Breast epithelium (tissue), 4 donors: ENCODE measurements around the gene TIFAB. TPM values are rescaled to one million over a fixed set of nuclear protein-coding genes. Genes with fewer than 3 reads are reported as not detected.

Source experiments
- DNase-seq, 2 donors: peaks; one replicate each; pipeline ENCODE4 v3.0.0-alpha.2; 2019; ENCODE audit warnings: low spot score in 2 of 2
- H3K27ac ChIP-seq, 2 donors: fragments of 200-600 bp; sonication (generic) in 1 of 2; one replicate each; pipeline ENCODE4 v1.5.1; 2016 to 2019; ENCODE audit warnings: mild to moderate bottlenecking in 1 of 2
- H3K27me3 ChIP-seq, 2 donors: fragments of 200-600 bp; sonication (generic) in 1 of 2; one replicate each; pipeline versions ENCODE4 v1.5.1 to v1.6.0; 2017 to 2019; ENCODE audit warnings: control low read depth in 1 of 2, mild to moderate bottlenecking in 1 of 2
- H3K36me3 ChIP-seq: fragments of 200-600 bp; one replicate; pipeline ENCODE4 v1.5.1; 2019
- H3K4me1 ChIP-seq, 2 donors: fragments of 200-600 bp; sonication (generic); one replicate each; pipeline ENCODE4 v1.5.1; 2016 to 2019; ENCODE audit warnings: control low read depth in 1 of 2
- H3K4me3 ChIP-seq, 3 donors: fragments of 200-600 bp; sonication (generic); 1 replicate in 2 of 3; 2 replicates in 1 of 3; pipeline ENCODE4 v1.5.1; 2016 to 2019; ENCODE audit warnings: mild to moderate bottlenecking in 3 of 3, moderate library complexity in 2 of 3
- H3K9me3 ChIP-seq, 2 donors: fragments of 200-600 bp; sonication (generic) in 1 of 2; one replicate each; pipeline ENCODE4 v1.5.1; 2016 to 2019; ENCODE audit warnings: control low read depth in 1 of 2
- POLR2A ChIP-seq: fragments of 450-650 bp; IDR thresholded peaks from one replicate; pipeline ENCODE4 v1.6.1; 2016; ENCODE audit warnings: antibody characterized with exemption, mild to moderate bottlenecking, moderate library complexity
- POLR2AphosphoS5 ChIP-seq, 3 donors: sonication (generic); formaldehyde crosslinking; IDR thresholded peaks; one replicate each; pipeline ENCODE4 v1.6.1; 2017; ENCODE audit warnings: antibody characterized with exemption in 3 of 3
- intact Hi-C: fragments of 100-400 bp; cut with DNase I; formaldehyde crosslinking; loops from one replicate; pipeline ENCODE4 v1.15.1; 2023; ENCODE audit warnings: low total_unique reads
- total RNA-seq, 3 donors: library from RNA; depleted of rRNA; stranded (reverse); fragments of >200 nt; gene quantifications; one replicate each; pipeline ENCODE4 v1.1.0, GENCODE V29; 2016
- TF ChIP-seq, protein P1 (sequence below), 3 donors: fragments of 450-650 bp; IDR thresholded peaks; one replicate each; pipeline ENCODE4 v1.5.1; 2016 to 2017; ENCODE audit warnings: antibody characterized with exemption in 3 of 3, mild to moderate bottlenecking in 3 of 3, moderate library complexity in 3 of 3

Gene TIFAB
- total RNA-seq, 3 donors from 2014 or later, result not detected

DNA sequence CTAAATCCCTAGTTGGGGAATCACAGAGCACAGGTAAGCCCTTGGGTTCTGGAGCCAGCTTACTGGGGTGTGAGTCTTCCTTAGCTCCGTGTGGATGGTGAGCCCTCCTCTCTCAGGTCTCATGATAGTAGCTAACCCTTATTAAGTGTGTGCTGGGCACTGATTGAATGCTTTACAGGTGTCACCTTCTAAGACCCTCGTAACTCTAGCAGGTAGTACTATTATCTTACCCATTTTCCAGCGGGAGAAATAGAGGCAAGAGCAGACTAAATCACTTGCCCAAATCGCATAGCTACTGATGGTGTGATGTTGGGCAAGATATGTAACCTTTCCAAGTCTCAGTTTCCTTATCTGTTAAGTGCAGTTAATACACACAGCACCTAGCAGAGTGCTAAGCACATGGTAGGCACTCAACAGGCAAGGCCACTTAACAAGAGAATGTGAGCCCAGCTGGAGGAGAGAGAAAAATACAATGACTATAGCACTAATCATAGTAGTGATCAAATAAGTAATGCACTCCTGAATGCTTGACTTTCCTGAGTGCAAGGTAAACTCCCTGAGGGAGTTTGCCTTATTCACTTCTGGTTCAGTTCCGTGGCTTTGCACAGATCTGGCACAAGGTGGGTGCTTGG is 4.7 kb downstream of the TIFAB start, which contains the start of gene DCANP1:
DCANP1 (minus strand) TSS at position 51 of the 632 bp plus-strand sequence. CDS start 240 bp downstream, outside the sequence.
- Histone ChIP-seq H3K4me1 (no peaks in the 10 kb centered on the region), H3K27me3 (no peaks in the 10 kb centered on the region), H3K4me3 (no peak within 1 kb of the TSS), H3K27ac (no peak within 1 kb of the TSS), H3K9me3 (no peaks in the 10 kb centered on the region), H3K36me3 (no peaks in the 10 kb centered on the region)
- TF ChIP-seq POLR2AphosphoS5 (IDR thresholded peaks at IDR 0.05), result no peak
- TF ChIP-seq, protein P1, sequence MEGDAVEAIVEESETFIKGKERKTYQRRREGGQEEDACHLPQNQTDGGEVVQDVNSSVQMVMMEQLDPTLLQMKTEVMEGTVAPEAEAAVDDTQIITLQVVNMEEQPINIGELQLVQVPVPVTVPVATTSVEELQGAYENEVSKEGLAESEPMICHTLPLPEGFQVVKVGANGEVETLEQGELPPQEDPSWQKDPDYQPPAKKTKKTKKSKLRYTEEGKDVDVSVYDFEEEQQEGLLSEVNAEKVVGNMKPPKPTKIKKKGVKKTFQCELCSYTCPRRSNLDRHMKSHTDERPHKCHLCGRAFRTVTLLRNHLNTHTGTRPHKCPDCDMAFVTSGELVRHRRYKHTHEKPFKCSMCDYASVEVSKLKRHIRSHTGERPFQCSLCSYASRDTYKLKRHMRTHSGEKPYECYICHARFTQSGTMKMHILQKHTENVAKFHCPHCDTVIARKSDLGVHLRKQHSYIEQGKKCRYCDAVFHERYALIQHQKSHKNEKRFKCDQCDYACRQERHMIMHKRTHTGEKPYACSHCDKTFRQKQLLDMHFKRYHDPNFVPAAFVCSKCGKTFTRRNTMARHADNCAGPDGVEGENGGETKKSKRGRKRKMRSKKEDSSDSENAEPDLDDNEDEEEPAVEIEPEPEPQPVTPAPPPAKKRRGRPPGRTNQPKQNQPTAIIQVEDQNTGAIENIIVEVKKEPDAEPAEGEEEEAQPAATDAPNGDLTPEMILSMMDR (IDR thresholded peaks at IDR 0.05), result no peak
- no peak for TF ChIP-seq POLR2A
- DNase-seq, result no peak
- intact Hi-C loops, result no loop called here

DNA sequence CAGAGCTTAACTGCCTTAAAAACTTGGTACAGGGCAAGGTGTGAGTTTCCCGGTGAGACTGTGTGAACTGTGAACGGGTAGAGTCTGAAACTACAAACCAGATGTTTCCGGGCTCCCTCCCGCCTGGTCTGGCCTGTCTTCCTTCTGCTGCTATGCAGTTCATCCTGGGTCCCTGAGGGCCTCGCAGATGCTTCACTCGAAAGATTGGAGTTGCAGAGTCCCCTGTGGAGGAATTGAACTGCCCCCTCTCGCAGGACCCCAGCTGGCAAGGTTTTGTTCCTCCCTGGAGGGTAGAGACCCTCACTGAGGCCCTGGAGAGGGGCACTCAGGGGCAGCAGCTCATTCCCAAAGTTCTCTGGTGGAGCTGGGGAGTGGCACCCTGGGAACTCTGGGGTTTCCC is 5.5 kb downstream of the TIFAB start:
- intact Hi-C loops, result no loop called here
- H3K27ac ChIP-seq, result no peak overlapping the region
- H3K27me3 ChIP-seq, result no peaks in the 10 kb centered on the region
- no peaks in the 10 kb centered on the region for H3K4me1 ChIP-seq
- no peak for TF ChIP-seq POLR2AphosphoS5 (IDR thresholded peaks at IDR 0.05)
- no peaks in the 10 kb centered on the region for H3K9me3 ChIP-seq
- DNase-seq, result no peak
- H3K36me3 ChIP-seq, result no peaks in the 10 kb centered on the region
- H3K4me3 ChIP-seq, result no peak overlapping the region

DNA sequence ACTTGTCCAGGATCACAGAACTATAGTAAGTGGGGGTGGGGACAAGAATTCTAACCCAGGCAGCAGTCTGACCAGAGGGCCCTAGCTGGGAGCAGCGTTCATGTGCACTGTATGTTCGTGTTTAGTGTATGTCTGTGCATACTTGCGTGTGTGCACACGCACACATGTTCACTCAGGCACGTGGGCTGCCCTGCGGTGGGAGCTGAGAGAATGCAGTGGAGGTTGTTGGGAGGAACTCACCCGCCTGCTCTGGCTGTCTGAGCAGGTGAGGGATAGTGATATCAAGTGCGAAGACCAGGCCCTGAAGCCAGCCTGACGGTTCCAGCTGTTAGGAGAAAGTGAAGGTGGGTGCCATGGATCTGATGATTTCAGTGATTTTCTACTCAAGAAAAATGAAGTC is 5.9 kb downstream of the TIFAB start:
- DNase-seq, result no peak
- H3K4me1 ChIP-seq, result no peaks in the 10 kb centered on the region
- intact Hi-C loops, result no loop called here
- no peak overlapping the region for H3K4me3 ChIP-seq
- TF ChIP-seq, protein P1 (IDR thresholded peaks at IDR 0.05), result no peak
- TF ChIP-seq POLR2AphosphoS5 (IDR thresholded peaks at IDR 0.05) (no peak), POLR2A (no peak)
- no peaks in the 10 kb centered on the region for H3K36me3 ChIP-seq
- no peaks in the 10 kb centered on the region for H3K27me3 ChIP-seq
- H3K9me3 ChIP-seq, result no peaks in the 10 kb centered on the region
- no peak overlapping the region for H3K27ac ChIP-seq

DNA sequence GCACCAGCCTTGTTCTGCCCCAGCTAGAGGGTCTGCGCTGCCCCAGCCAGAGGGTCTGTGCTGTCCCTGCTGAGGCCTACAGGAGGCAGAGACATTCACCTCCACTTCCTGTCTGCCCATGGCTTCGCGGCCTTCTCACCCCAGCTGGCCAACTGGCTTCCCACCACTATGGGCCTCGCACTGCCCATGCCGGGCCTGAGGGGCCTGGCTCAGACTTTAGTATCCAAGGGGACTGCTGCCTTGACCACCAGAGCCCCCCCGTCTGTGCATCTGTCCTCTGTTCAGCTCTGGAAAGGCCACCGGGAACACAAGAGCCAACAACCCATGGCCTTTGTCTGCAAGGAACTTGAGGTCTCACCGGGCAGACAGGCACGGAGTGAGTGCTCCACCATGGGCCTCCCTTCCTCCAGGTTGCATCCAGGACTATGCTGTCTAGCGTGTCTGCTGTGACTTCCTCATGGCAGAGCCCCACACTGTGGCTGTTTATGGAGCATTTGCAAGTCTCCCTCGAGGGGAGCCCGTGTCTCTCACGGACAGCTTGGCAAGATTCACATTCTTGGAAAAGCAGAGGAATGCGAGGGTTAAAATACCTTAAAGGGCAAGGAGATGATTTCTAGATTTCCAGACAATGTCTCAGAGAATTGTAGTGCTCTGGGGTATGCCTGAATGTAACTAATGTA is 6.7 kb downstream of the TIFAB start:
- DNase-seq, result no peak
- no peaks in the 10 kb centered on the region for H3K36me3 ChIP-seq
- no peak for TF ChIP-seq POLR2A
- no peak for TF ChIP-seq POLR2AphosphoS5 (IDR thresholded peaks at IDR 0.05)
- TF ChIP-seq, protein P1 (IDR thresholded peaks at IDR 0.05), result no peak
- no peaks in the 10 kb centered on the region for H3K9me3 ChIP-seq
- no peaks in the 10 kb centered on the region for H3K4me1 ChIP-seq
- H3K27me3 ChIP-seq, result no peaks in the 10 kb centered on the region
- intact Hi-C loops, result no loop called here
- no peak overlapping the region for H3K27ac ChIP-seq
- H3K4me3 ChIP-seq, result no peak overlapping the region

DNA sequence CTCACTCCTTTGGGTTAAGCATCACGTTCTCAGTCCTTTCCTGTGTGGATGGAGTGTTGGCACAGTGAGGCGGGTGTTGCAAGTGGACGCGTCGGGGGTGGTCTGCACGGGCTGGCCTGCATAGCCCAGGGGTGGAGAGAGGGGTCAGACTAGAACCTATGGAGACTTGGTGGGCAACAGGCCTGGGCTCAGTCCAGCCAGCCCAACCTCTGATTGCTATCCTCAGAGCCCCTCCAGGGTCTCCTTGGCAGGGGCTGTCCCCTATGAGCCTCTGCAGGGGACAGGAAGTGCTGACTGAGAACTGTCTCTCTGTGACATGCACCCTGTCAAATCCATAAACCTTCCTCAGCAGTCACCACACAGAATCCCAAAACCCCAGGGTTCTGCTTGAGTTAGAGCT is 7.3 kb downstream of the TIFAB start:
- H3K27me3 ChIP-seq, result no peaks in the 10 kb centered on the region
- H3K27ac ChIP-seq, result no peak overlapping the region
- TF ChIP-seq, protein P1 (IDR thresholded peaks at IDR 0.05), result no peak
- TF ChIP-seq POLR2AphosphoS5 (IDR thresholded peaks at IDR 0.05) (no peak), POLR2A (no peak)
- intact Hi-C loops, result no loop called here
- no peak for DNase-seq
- no peaks in the 10 kb centered on the region for H3K9me3 ChIP-seq
- H3K4me3 ChIP-seq, result no peak overlapping the region
- H3K4me1 ChIP-seq, result no peaks in the 10 kb centered on the region
- H3K36me3 ChIP-seq, result no peaks in the 10 kb centered on the region
